Ishikawa (cell line): ENCODE measurements around the gene NRXN3.

Experiments
- CEBPB ChIP-seq: IDR thresholded peaks from 2 replicates; pipeline ENCODE4 v1.6.1; 2012
- CREB1 ChIP-seq: IDR thresholded peaks from 2 replicates; pipeline ENCODE4 v1.6.1; 2012; ENCODE audit warnings: low read depth
- EGR1 ChIP-seq: IDR thresholded peaks from 2 replicates; pipeline ENCODE4 v1.6.1; 2012
- EP300 ChIP-seq: IDR thresholded peaks from 2 replicates; pipeline ENCODE4 v1.6.1; 2012; ENCODE audit warnings: borderline replicate concordance
- FOXM1 ChIP-seq: IDR thresholded peaks from 2 replicates; pipeline ENCODE4 v1.6.1; 2012; ENCODE audit warnings: low read depth, borderline replicate concordance
- MAX ChIP-seq: IDR thresholded peaks from 2 replicates; pipeline ENCODE4 v1.6.1; 2012
- NFIC ChIP-seq: IDR thresholded peaks from 2 replicates; pipeline ENCODE4 v1.6.1; 2012
- RAD21 ChIP-seq: IDR thresholded peaks from 2 replicates; pipeline ENCODE4 v1.6.1; 2012; ENCODE audit warnings: low read depth
- REST ChIP-seq: IDR thresholded peaks from 2 replicates; pipeline ENCODE4 v1.6.1; 2012; ENCODE audit warnings: low read depth, mild to moderate bottlenecking
- TAF1 ChIP-seq: IDR thresholded peaks from 2 replicates; pipeline ENCODE4 v1.6.1; 2012; ENCODE audit warnings: low read depth, mild to moderate bottlenecking
- TCF12 ChIP-seq: IDR thresholded peaks from 2 replicates; pipeline ENCODE4 v1.6.1; 2012; ENCODE audit warnings: low read depth
- TEAD4 ChIP-seq: IDR thresholded peaks from 2 replicates; pipeline ENCODE4 v1.6.1; 2012
- USF1 ChIP-seq: IDR thresholded peaks from 2 replicates; pipeline ENCODE4 v1.6.1; 2012
- YY1 ChIP-seq: IDR thresholded peaks from 2 replicates; pipeline ENCODE4 v1.6.1; 2012; ENCODE audit warnings: low read depth
- ZBTB7A ChIP-seq: IDR thresholded peaks from 2 replicates; pipeline ENCODE4 v1.6.1; 2012; ENCODE audit warnings: low read depth

The NRXN3 gene

GRCh38 chr14:79334272-79334671 lies 1164.1 kb downstream of the NRXN3 start:
- TF ChIP-seq EP300 (no peak), TEAD4 (no peak), TCF12 (no peak), EGR1 (no peak), YY1 (no peak), FOXM1 (no peak), CEBPB (no peak), NFIC (no peak), CREB1 (no peak), MAX (no peak), TAF1 (no peak), USF1 (no peak), RAD21 (no peak), REST (no peak), ZBTB7A (no peak)

- TF ChIP-seq TAF1 (no peak), TEAD4 (no peak), EP300 (no peak), RAD21 (no peak), USF1 (no peak), CEBPB (no peak), CREB1 (no peak), FOXM1 (no peak), REST (no peak), ZBTB7A (no peak), YY1 (no peak), TCF12 (no peak), EGR1 (no peak), NFIC (no peak), MAX (no peak)
These were observed 1167.6 kb downstream of the NRXN3 start for GRCh38 chr14:79337761-79338160.

GRCh38 chr14:79342942-79343341 lies 1172.8 kb downstream of the NRXN3 start:
- TF ChIP-seq USF1 (no peak), EP300 (no peak), MAX (no peak), NFIC (no peak), CREB1 (no peak), CEBPB (no peak), YY1 (no peak)

GRCh38 chr14:79351011-79351410 lies 1180.8 kb downstream of the NRXN3 start:
- TF ChIP-seq TEAD4 (no peak), EGR1 (no peak), NFIC (no peak), TAF1 (no peak), CREB1 (no peak), REST (no peak)
